T47D (cell line): ENCODE data around the gene MAST4.

ENCODE experiments used
- DNase-seq, 2 experiments: peaks; one replicate each; pipeline versions ENCODE4 v3.0.0 to v3.0.0-alpha.2; 2011 to 2012; ENCODE audit warnings: low read depth in 1 of 2, low spot score in 1 of 2
- JUND ChIP-seq: IDR thresholded peaks from 2 replicates; pipeline ENCODE4 v1.6.1; 2012; ENCODE audit warnings: low read depth
- in situ Hi-C: cut with HindIII; loops from 2 replicates; pipeline ENCODE4 v1.10.0; 2016; ENCODE audit warnings: low sequenced_read_pairs, low pct_unique_long_range_greater_than_20kb

Gene MAST4

GRCh38 chr5:67206461-67206860 lies 610.3 kb downstream of the MAST4 start:
- in situ Hi-C loops = no loop called here
- DNase-seq = no peak
- TF ChIP-seq JUND = no peak

- no peak for TF ChIP-seq JUND
- in situ Hi-C loops = no loop called here
- peak in 1 of 2 experiments; percentile 69 for DNase-seq
Observed at GRCh38 chr5:67206929-67207328, 610.7 kb downstream of the MAST4 start.

GRCh38 chr5:67208403-67208802 lies 612.2 kb downstream of the MAST4 start:
- DNase-seq = no peak
- TF ChIP-seq JUND = no peak
- in situ Hi-C loops = no loop called here

- no peak for TF ChIP-seq JUND
- in situ Hi-C loops = no loop called here
- DNase-seq = peak; percentile 68 to 93
Observed at GRCh38 chr5:67209141-67209771, 613.1 kb downstream of the MAST4 start.

GRCh38 chr5:67211926-67212325 lies 615.7 kb downstream of the MAST4 start:
- in situ Hi-C loops = no loop called here
- TF ChIP-seq JUND = no peak
- peak in 1 of 2 experiments; percentile 81 for DNase-seq

- no peak for TF ChIP-seq JUND
- in situ Hi-C loops = no loop called here
- no peak for DNase-seq
Observed at GRCh38 chr5:67214036-67214435, 617.8 kb downstream of the MAST4 start.

- in situ Hi-C loops = no loop called here
- DNase-seq = peak; percentile 14 to 98
- TF ChIP-seq JUND = peak; percentile 23; the same call in 1 of the 2 replicates
Observed at GRCh38 chr5:67214707-67215447, 618.7 kb downstream of the MAST4 start.

GRCh38 chr5:67215519-67216471 lies 619.6 kb downstream of the MAST4 start:
- TF ChIP-seq JUND = no peak; the same call in 1 of the 2 replicates
- in situ Hi-C loops = no loop called here
- DNase-seq = peak in 1 of 2 experiments; percentile 91

- no peak for DNase-seq
- no peak for TF ChIP-seq JUND
- in situ Hi-C loops = no loop called here
Observed at GRCh38 chr5:67216564-67216963, 620.4 kb downstream of the MAST4 start.
